SH-SY5Y (cell line): ENCODE measurements around the gene PPT2.

Experiments used
- GATA2 ChIP-seq: IDR thresholded peaks from 2 replicates; pipeline ENCODE4 v1.6.1; 2011; ENCODE audit warnings: mild to moderate bottlenecking, low read depth, low read length
- GATA3 ChIP-seq: IDR thresholded peaks from 2 replicates; pipeline ENCODE4 v1.6.1; 2011; ENCODE audit warnings: low read depth, mild to moderate bottlenecking, low read length, moderate library complexity

DNA sequence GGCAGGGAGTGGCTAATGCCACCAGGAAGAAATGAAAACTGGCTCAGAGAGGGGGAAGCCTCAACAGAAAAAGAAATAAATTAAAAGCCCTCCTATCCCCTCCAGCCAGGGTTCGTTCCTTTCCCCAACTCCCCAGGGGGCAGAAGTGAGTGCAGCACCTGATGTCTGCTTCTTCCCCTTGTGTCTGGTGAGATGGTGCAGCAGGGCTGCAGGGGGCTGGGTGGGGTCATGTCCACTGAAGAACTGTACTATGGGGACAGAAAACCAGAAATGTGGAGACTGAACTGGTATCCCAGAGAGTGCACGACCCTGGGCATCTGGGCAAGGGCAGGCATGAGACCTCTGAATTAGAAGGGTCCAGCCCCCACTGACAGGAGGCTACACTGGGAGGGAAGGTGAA is 14.4 kb downstream of the PPT2 start:
- no peak for TF ChIP-seq GATA2
- no peak for TF ChIP-seq GATA3
